CD4-positive, alpha-beta T cell treated with Interleukin-4 for 4 hours (primary cell): Measurements from ENCODE around the gene CSPG4.
"Not testable (repeated sequence)": the region's sequence is repeated elsewhere in the genome, so short reads cannot be mapped to it uniquely, and the experiment has no call there.

Experiments used
- DNase-seq: peaks from one replicate; pipeline ENCODE4 v3.0.0-alpha.2; 2020

CSPG4 gene

GRCh38 chr15:75646112-75646943 lies 66.3 kb downstream of the CSPG4 start:
- DNase-seq: no peak

- DNase-seq: no peak
Observed at GRCh38 chr15:75644376-75644775, 68.3 kb downstream of the CSPG4 start.

DNA sequence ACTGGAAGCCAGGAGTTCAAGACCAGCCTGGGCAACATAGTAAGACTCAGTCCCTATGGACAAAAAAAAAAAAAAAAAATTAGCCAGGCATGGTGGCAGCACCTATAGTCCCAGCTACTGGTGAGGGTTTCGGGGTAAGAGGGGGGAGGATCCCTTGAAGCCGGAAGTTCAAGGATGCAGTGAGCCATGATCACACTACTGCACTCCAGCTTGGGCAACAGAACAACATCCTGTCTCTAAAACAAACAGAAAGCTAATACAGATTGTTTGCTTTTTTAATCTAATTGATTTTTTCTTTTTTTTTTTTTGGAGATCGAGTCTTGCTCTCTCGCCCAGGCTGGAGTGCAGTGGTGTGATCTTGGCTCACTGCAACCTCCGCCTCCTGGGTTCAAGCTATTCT lies 71.0 kb downstream of the CSPG4 start:
- no peak for DNase-seq

GRCh38 chr15:75641179-75641503 lies 71.5 kb downstream of the CSPG4 start:
- no peak for DNase-seq

GRCh38 chr15:75640483-75641178 lies 72.0 kb downstream of the CSPG4 start:
- DNase-seq: peak; percentile 75

DNA sequence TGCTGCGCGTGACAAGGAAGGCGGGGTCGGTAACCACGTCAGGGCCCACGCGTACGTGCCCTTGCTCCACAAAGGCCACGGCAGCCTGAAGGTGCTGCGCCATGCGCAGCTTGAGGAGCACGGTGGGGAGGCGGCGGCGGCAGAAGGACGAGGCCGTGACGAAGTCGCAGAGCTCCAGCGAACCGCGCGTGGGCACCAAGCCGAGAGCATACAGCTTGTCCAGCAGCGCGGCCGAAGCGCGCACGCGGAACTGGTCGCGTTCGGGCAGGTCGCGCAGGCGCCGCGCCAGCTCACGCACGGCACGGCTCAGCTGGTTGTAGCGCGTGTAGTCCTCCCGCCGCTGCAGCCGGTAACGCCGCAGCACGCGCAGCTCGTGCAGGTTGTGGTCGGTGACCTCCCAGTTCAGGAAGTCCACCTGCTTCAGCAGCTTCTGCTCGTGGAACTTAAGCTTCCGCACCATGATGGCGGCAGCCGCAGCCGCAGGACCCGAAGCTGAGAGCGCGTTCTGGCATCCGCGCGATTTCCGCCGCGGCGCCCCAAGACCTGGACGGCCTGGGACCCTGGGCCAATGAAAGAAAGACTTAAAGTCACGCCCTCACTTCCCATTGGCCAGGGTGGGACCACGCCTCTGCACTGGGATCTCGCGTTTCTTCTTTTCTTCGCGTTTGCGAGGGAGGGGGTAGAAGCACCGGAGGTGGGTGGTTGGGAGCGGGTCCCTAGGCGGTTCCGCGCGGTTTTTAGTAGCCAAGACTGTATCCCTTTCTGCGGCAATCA lies 72.8 kb downstream of the CSPG4 start, which contains the start of gene IMP3:
TSS of gene IMP3 (minus strand) at position 516 of the 774 bp plus-strand sequence. CDS start at position 460, 56 bp downstream.
- DNase-seq: peak; percentile 94

- DNase-seq: peak; percentile 36
Observed at GRCh38 chr15:75639191-75639708, 73.4 kb downstream of the CSPG4 start.

DNA sequence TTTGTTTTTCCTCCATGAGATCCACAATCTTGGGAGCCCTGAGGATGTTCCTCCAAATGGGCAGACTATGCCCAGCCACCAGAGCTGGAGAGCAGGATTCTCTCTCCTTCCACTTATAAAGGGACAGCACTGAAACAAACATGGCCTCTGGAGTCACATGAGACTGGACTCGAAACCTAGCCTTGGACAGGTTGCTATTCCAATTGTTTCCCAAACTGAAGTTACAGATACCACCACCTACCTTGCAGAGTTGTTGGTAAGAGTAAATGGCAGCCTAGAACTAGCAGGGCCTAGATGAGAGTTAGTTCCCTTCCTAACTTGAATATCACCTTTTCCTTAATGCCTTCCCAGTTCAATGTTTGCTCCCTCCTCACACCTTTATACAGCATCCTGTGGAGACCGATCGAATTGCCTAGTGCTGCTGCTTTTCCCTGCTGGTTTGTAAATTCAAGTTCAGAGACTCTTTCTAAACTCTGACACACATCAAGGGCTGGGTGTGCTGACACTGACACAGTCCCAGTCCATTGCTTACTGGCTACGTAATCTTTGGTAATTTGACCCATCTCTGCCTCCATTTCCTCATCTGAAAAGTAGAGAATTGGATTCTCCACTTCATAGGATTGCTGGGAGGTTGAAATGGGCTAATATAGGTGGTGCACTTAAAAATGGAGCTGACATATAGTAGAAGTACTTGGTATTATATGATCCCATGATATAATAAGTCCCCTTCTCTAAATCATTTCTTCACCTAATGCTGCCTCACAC lies 75.2 kb downstream of the CSPG4 start:
- DNase-seq: no peak

- DNase-seq: no peak
Observed at GRCh38 chr15:75636026-75636425, 76.6 kb downstream of the CSPG4 start.

DNA sequence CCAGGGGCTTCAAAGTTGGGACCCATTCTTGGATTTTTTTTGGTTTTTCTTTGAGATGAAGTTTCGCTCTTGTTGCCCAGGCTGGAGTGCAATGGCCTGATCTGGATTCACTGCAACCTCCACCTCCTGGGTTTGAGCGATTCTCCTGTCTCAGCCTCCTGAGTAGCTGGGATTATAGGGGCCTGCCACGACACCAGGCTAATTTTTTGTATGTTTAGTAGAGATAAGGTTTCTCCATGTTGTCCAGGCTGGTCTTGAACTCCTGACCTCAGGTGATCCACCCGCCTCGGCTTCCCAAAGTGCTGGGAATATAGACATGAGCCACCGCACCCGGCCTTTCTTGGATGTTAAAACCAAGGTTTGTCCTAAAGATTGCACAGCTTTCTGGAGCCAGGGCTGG lies 78.7 kb downstream of the CSPG4 start:
- DNase-seq: not testable (repeated sequence)

DNA sequence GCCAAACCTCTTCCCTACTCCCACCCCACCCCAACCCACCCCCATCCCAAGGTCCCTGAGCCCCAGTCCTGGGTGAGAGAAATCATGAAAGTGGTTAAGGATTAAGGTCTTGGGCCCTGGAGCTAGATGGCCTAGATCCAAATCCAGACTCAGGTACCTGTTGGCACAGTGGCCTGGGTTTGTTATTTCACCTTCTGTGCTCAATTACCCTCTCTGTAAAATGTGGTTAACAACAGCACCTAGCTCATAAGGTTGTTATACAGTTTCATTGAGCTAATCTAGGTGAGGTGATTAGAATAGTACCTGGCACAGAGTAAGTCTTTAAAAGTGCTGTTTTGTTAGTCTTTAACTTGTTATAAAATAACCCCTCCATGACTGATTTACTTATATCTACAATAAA lies 80.7 kb downstream of the CSPG4 start:
- DNase-seq: no peak

DNA sequence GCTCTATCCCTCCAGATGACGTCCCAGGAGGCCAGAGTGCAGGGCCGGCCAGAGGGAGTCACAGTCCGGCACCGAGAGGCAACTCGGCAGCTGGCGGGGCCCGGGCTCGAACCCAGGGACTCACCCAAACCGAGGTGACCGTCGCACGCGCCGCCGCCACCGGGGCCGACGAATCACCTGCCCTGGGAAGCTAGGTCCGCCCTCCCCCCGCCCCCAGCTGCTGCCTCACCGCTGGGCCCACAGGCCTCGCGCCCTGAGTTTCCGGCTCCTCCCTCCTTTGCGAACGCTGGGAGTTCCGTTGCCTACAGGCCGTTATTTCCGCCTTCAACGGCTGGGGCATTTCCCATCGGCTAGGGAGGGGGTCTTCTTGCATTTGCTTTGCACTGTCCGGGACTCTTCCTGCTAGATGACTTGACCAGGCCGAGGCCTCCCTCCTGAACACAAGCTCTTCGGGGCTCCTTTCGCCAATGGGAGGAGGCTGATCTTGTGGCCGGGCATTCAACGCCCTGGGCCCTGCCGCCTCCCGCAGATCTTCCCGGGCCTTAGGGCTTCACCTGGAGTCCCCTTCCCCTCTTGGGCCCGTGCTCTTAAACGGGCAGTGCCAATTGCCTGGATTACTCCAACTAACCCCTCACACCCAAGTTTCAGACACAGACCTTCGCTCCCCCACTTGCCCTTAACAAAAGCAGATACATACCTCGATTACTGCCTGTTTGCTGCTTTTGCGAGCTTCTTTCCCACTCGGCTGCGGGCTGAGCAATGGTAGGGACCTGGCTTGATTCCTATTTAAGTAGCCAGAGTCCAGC lies 86.9 kb downstream of the CSPG4 start, which contains the start of gene SNUPN:
TSS of gene SNUPN (minus strand) at position 184 of the 806 bp plus-strand sequence. CDS start 4,674 bp downstream, outside the sequence.
- DNase-seq: peak; percentile 92
